H1 (cell line): ENCODE data around the gene SPATA6L. TPM values are rescaled to one million over a fixed set of nuclear protein-coding genes. Genes with fewer than 3 reads are reported as not detected.

Experiments used
- CTCF ChIA-PET: fragments of 300-600 bp; sonication (Branson Sonifier 250); formaldehyde crosslinking; loops from one replicate; lab custom pipeline; 2021; ENCODE audit not compliant: partially characterized antibody; lab: Charles Lee
- POLR2A ChIA-PET: fragments of 300-600 bp; sonication (Branson Sonifier 250); formaldehyde crosslinking; loops from one replicate; lab custom pipeline; 2021; ENCODE audit warnings: inconsistent platforms; ENCODE audit not compliant: partially characterized antibody; lab: Charles Lee
- DNase-seq, 2 experiments: peaks; one replicate each; pipeline versions ENCODE4 v3.0.0 to v3.0.0-alpha.2; 2010 to 2022; ENCODE audit warnings: low spot score in 2 of 2, low read depth in 1 of 2, mixed read lengths in 1 of 2
- FAIRE-seq: peaks from 2 replicates; lab custom pipeline; 2011; peaks lifted over from hg19 to GRCh38; lab: Jason Lieb, UNC
- H2AFZ ChIP-seq: 2 replicates; pipeline ENCODE4 v1.8.1; 2012; ENCODE audit warnings: low read length, inconsistent platforms
- H2AK5ac ChIP-seq: 2 replicates; pipeline ENCODE4 v1.6.1; 2013; ENCODE audit warnings: low read depth, low read length
- H2BK120ac ChIP-seq: replicated peaks from 2 replicates; pipeline ENCODE3; 2013; ENCODE audit warnings: low read depth, low read length, inconsistent platforms
- H2BK12ac ChIP-seq: 2 replicates; pipeline ENCODE4 v1.6.1; 2013; ENCODE audit warnings: low read depth, low read length
- H2BK15ac ChIP-seq: 2 replicates; pipeline ENCODE4 v1.6.1; 2013; ENCODE audit warnings: low read length
- H2BK20ac ChIP-seq: 2 replicates; pipeline ENCODE4 v1.6.1; 2013; ENCODE audit warnings: low read length
- H2BK5ac ChIP-seq: 2 replicates; pipeline ENCODE4 v1.6.1; 2013; ENCODE audit warnings: low read depth, low read length
- H3K14ac ChIP-seq: 2 replicates; pipeline ENCODE4 v1.6.1; 2013; ENCODE audit warnings: inconsistent platforms; ENCODE audit not compliant: insufficient read length
- H3K18ac ChIP-seq: 2 replicates; pipeline ENCODE4 v1.6.1; 2013; ENCODE audit warnings: low read length; ENCODE audit errors: extremely low read depth
- H3K23ac ChIP-seq: 2 replicates; pipeline ENCODE4 v1.6.1; 2013; ENCODE audit warnings: inconsistent platforms; ENCODE audit not compliant: insufficient read length
- H3K23me2 ChIP-seq: 2 replicates; pipeline ENCODE4 v1.6.1; 2013; ENCODE audit warnings: low read depth, low read length
- H3K27ac ChIP-seq: 2 replicates; pipeline ENCODE4 v1.6.1; 2011; ENCODE audit warnings: low read depth, low read length, inconsistent platforms
- H3K27me3 ChIP-seq, 4 experiments: replicated peaks in 1 of 4; 1 replicate in 1 of 4; 2 replicates in 3 of 4; pipeline versions ENCODE4 v1.6.1 to v1.8.1; 2011 to 2013; ENCODE audit warnings: low read length in 3 of 4, mild to moderate bottlenecking in 3 of 4, inconsistent platforms in 2 of 4, mixed read lengths in 2 of 4, moderate library complexity in 1 of 4; ENCODE audit not compliant: control insufficient read depth in 3 of 4, insufficient read depth in 3 of 4; ENCODE audit errors: extremely low read depth in 1 of 4
- H3K36me3 ChIP-seq, 4 experiments: 2 replicates each; pipeline versions ENCODE4 v1.6.1 to v1.8.1; 2011 to 2013; ENCODE audit warnings: mild to moderate bottlenecking in 4 of 4, low read length in 3 of 4, moderate library complexity in 2 of 4, control low read depth in 1 of 4, inconsistent platforms in 1 of 4; ENCODE audit not compliant: insufficient read depth in 4 of 4, control insufficient read depth in 2 of 4
- H3K4ac ChIP-seq: replicated peaks from 2 replicates; pipeline ENCODE3; 2013; ENCODE audit warnings: low read length, low read depth, mixed read lengths, inconsistent platforms; ENCODE audit not compliant: insufficient read length
- H3K4me1 ChIP-seq, 4 experiments: replicated peaks in 1 of 4; 1 replicate in 1 of 4; 2 replicates in 3 of 4; pipeline versions ENCODE4 v1.6.1 to v1.8.1; 2011 to 2013; ENCODE audit warnings: low read length in 3 of 4, inconsistent platforms in 2 of 4, mixed read lengths in 1 of 4; ENCODE audit not compliant: insufficient read depth in 4 of 4, control insufficient read depth in 3 of 4
- H3K4me2 ChIP-seq, 2 experiments: 2 replicates each; pipeline versions ENCODE4 v1.6.1 to v1.8.1; 2011 to 2013; ENCODE audit warnings: low read depth in 2 of 2, low read length in 2 of 2, control low read depth in 1 of 2, inconsistent platforms in 1 of 2, mild to moderate bottlenecking in 1 of 2; ENCODE audit not compliant: insufficient read depth in 1 of 2
- H3K4me3 ChIP-seq, 4 experiments: fragments of 200-600, 300-600 bp in 1 of 4; sonication (generic), shearing (Covaris generic), sonication (Bioruptor Twin) in 1 of 4; 2 replicates each; pipeline versions ENCODE4 v1.5.1 to v1.8.1; 2011 to 2016; ENCODE audit warnings: low read length in 4 of 4, low read depth in 3 of 4, control low read depth in 2 of 4, inconsistent platforms in 2 of 4, mild to moderate bottlenecking in 2 of 4, mixed read lengths in 1 of 4, moderate library complexity in 1 of 4; ENCODE audit not compliant: insufficient read depth in 2 of 4; ENCODE audit errors: extremely low read depth in 1 of 4
- H3K56ac ChIP-seq: replicated peaks from 2 replicates; pipeline ENCODE3; 2013; ENCODE audit warnings: low read depth, mild to moderate bottlenecking, mixed read lengths, low read length, inconsistent platforms; ENCODE audit not compliant: insufficient read length
- H3K79me1 ChIP-seq: 2 replicates; pipeline ENCODE4 v1.6.1; 2013; ENCODE audit warnings: low read depth, low read length, control low read depth
- H3K79me2 ChIP-seq, 2 experiments: 2 replicates each; pipeline versions ENCODE4 v1.6.1 to v1.8.1; 2012 to 2013; ENCODE audit warnings: low read length in 2 of 2, mild to moderate bottlenecking in 2 of 2, inconsistent platforms in 1 of 2; ENCODE audit not compliant: insufficient read depth in 2 of 2, control insufficient read depth in 1 of 2
- H3K9ac ChIP-seq, 4 experiments: replicated peaks in 1 of 4; 1 replicate in 1 of 4; 2 replicates in 3 of 4; pipeline versions ENCODE4 v1.6.1 to v1.8.1; 2011 to 2013; ENCODE audit warnings: low read depth in 3 of 4, low read length in 3 of 4, control low read depth in 2 of 4, mild to moderate bottlenecking in 2 of 4, moderate library complexity in 2 of 4, inconsistent platforms in 1 of 4; ENCODE audit errors: extremely low read depth in 1 of 4
- H3K9me3 ChIP-seq, 2 experiments: 2 replicates each; pipeline versions ENCODE4 v1.6.1 to v1.8.1; 2012 to 2013; ENCODE audit warnings: mild to moderate bottlenecking in 2 of 2, moderate library complexity in 2 of 2, control low read depth in 1 of 2, inconsistent platforms in 1 of 2, low read depth in 1 of 2, low read length in 1 of 2, mixed read lengths in 1 of 2; ENCODE audit not compliant: insufficient read depth in 2 of 2
- H4K20me1 ChIP-seq, 2 experiments: replicated peaks in 1 of 2; 2 replicates each; pipeline versions ENCODE3 to v1.8.1; 2011 to 2013; ENCODE audit warnings: inconsistent platforms in 2 of 2, low read length in 2 of 2, mild to moderate bottlenecking in 1 of 2; ENCODE audit not compliant: insufficient read depth in 2 of 2, control insufficient read depth in 1 of 2
- H4K5ac ChIP-seq: 2 replicates; pipeline ENCODE4 v1.6.1; 2013; ENCODE audit warnings: low read length, low read depth, mixed read lengths, inconsistent platforms; ENCODE audit not compliant: insufficient read length
- H4K8ac ChIP-seq: 2 replicates; pipeline ENCODE4 v1.8.0; 2013; ENCODE audit warnings: mild to moderate bottlenecking, moderate library complexity, low read length, inconsistent platforms; ENCODE audit not compliant: insufficient read depth; ENCODE audit errors: extremely low read depth
- H4K91ac ChIP-seq: replicated peaks from 2 replicates; pipeline ENCODE3; 2013; ENCODE audit warnings: low read length, mixed read lengths, inconsistent platforms; ENCODE audit not compliant: insufficient read length
- BACH1 ChIP-seq: IDR thresholded peaks from 2 replicates; pipeline ENCODE4 v1.6.1; 2012; ENCODE audit warnings: low read length, improper control_type of control experiment
- BCL11A ChIP-seq, 2 experiments: IDR thresholded peaks; one replicate each; pipeline ENCODE4 v1.6.1; 2011; ENCODE audit warnings: low read depth in 2 of 2, low read length in 2 of 2, mild to moderate bottlenecking in 2 of 2
- E2F6 ChIP-seq: IDR thresholded peaks from 2 replicates; pipeline ENCODE4 v1.6.1; 2012; ENCODE audit warnings: inconsistent platforms
- EP300 ChIP-seq, 2 experiments: IDR thresholded peaks; 1 replicate in 1 of 2; 2 replicates in 1 of 2; pipeline ENCODE4 v1.6.1; 2011 to 2012; ENCODE audit warnings: low read depth in 2 of 2, low read length in 2 of 2, mild to moderate bottlenecking in 2 of 2, borderline replicate concordance in 1 of 2, inconsistent platforms in 1 of 2, moderate library complexity in 1 of 2
- HDAC6 ChIP-seq: IDR thresholded peaks from one replicate; pipeline ENCODE4 v1.7.1; 2012; ENCODE audit warnings: low read depth, mild to moderate bottlenecking, inconsistent platforms, low read length, moderate library complexity
- KDM1A ChIP-seq: fragments of 200-600, 300-600 bp; sonication (generic); IDR thresholded peaks from 2 replicates; pipeline ENCODE4 v1.7.1; 2016; ENCODE audit warnings: mild to moderate bottlenecking, low read length, borderline replicate concordance
- KDM4A ChIP-seq: IDR thresholded peaks from one replicate; pipeline ENCODE4 v1.7.1; 2012; ENCODE audit warnings: low read depth, mild to moderate bottlenecking, moderate library complexity, low read length, inconsistent platforms; ENCODE audit not compliant: severe bottlenecking
- RAD21 ChIP-seq, 2 experiments: IDR thresholded peaks in 1 of 2; conservative IDR thresholded peaks in 1 of 2; 2 replicates each; pipeline ENCODE4 v1.6.1; 2011; ENCODE audit warnings: low read depth in 2 of 2, low read length in 2 of 2, improper control_type of control experiment in 1 of 2, inconsistent platforms in 1 of 2, mild to moderate bottlenecking in 1 of 2, moderate library complexity in 1 of 2
- SIX5 ChIP-seq: IDR thresholded peaks from 2 replicates; pipeline ENCODE4 v1.6.1; 2011; ENCODE audit warnings: mild to moderate bottlenecking, low read depth, low read length
- TEAD4 ChIP-seq: IDR thresholded peaks from 2 replicates; pipeline ENCODE4 v1.6.1; 2012; ENCODE audit warnings: low read depth, low read length, inconsistent platforms, mixed read lengths
- WGBS, 2 experiments: shearing (Covaris generic) in 1 of 2; methylation state at CpG; one replicate each; pipeline versions ENCODE4 v1.1.6 to v1.1.7; 2013 to 2015; ENCODE audit warnings: low lambda C conversion rate in 2 of 2, mixed read lengths in 2 of 2, inconsistent platforms in 1 of 2, low coverage in 1 of 2, missing lambda C conversion rate in 1 of 2; ENCODE audit not compliant: insufficient replicate concordance in 2 of 2, insufficient coverage in 1 of 2, insufficient read length in 1 of 2; ENCODE audit errors: extremely low coverage in 1 of 2, missing lambda C conversion rate in 1 of 2; 5-methylcytosine and 5-hydroxymethylcytosine counted together
- polyA plus RNA-seq, 7 experiments: library from polyadenylated mRNA; depleted of rRNA in 3 of 7; stranded (reverse) in 5 of 7; unstranded in 2 of 7; fragments of >200 nt in 5 of 7; fragments of 200-250 nt in 2 of 7; gene quantifications; 1 replicate in 5 of 7; 2 replicates in 1 of 7; 4 replicates in 1 of 7; pipeline versions ENCODE4 v1.2.1 to v1.2.3, GENCODE V29; 2011 to 2013; ENCODE audit warnings: missing spikeins in 2 of 7, mixed read lengths in 2 of 7
- total RNA-seq: library from RNA; stranded (reverse); fragmentation: NEBNext Ultra II Directional; extraction: Animal tissue kit (Norgen Biotek cat#: 25700); gene quantifications from 2 replicates; pipeline ENCODE4 v1.2.1, GENCODE V29; 2021
- TF ChIP-seq, protein P1 (sequence below): IDR thresholded peaks from 2 replicates; pipeline ENCODE4 v1.6.1; 2012; ENCODE audit warnings: low read length, inconsistent platforms

The SPATA6L gene
- total and polyA plus RNA-seq, 2 of the 8 experiments (the other 6 are each of a cell fraction or from before 2014, with no cell fraction given): 0.57 to 1.1 TPM

- ChIA-PET POLR2A (interaction anchor here (0.6 to 1.5 kb wide), 3 partner anchors 58 to 348 kb away, joined by 3 to 4 read pairs (median 3); partner anchors contain the start of gene CDC37L1), CTCF (interaction anchor here (0.8 to 5.2 kb wide), 6 partner anchors 18 to 255 kb away, joined by 3 to 37 read pairs (median 4); no protein-coding TSS in a partner anchor)
- Histone ChIP-seq H2BK20ac (no peak overlapping the region), H3K56ac (no peak overlapping the region), H2BK12ac (peak overlapping the region; percentile 55), H3K79me2 (no peaks in the 10 kb centered on the region), H2AFZ (peak overlapping the region; percentile 89), H3K9me3 (no peaks in the 10 kb centered on the region), H4K5ac (no peak overlapping the region), H3K27ac (no peak overlapping the region), H3K79me1 (no peaks in the 10 kb centered on the region), H3K23ac (no peak overlapping the region), H4K20me1 (no peaks in the 10 kb centered on the region), H4K91ac (no peak overlapping the region), H2BK120ac (no peak overlapping the region), H2AK5ac (no peak overlapping the region), H3K9ac (no peak overlapping the region), H3K27me3 (no peaks in the 10 kb centered on the region), H3K4me1 (peaks cover 6 to 18% (median 10%) of the 10 kb centered on the region in 4 experiments), H3K18ac (no peak overlapping the region), H3K4me3 (no peak overlapping the region), H3K23me2 (no peaks in the 10 kb centered on the region), H3K4ac (no peak overlapping the region), H2BK5ac (peak overlapping the region; percentile 30; the same call in 1 of the 2 replicates), H3K36me3 (no peaks in the 10 kb centered on the region), H3K4me2 (no peak overlapping the region; a peak in 1 of 4 replicates), H4K8ac (no peak overlapping the region), H2BK15ac (no peak overlapping the region), H3K14ac (no peak overlapping the region)
- DNase-seq (no peak), FAIRE-seq (no peak)
- 61% methylated on average over 10 of the region's 10 CpGs; no CpG with 5 or more reads in 1 of the 2 experiments for WGBS, 2 experiments
- no peak for TF ChIP-seq E2F6
- TF ChIP-seq KDM4A: no peak
- TF ChIP-seq, protein P1, sequence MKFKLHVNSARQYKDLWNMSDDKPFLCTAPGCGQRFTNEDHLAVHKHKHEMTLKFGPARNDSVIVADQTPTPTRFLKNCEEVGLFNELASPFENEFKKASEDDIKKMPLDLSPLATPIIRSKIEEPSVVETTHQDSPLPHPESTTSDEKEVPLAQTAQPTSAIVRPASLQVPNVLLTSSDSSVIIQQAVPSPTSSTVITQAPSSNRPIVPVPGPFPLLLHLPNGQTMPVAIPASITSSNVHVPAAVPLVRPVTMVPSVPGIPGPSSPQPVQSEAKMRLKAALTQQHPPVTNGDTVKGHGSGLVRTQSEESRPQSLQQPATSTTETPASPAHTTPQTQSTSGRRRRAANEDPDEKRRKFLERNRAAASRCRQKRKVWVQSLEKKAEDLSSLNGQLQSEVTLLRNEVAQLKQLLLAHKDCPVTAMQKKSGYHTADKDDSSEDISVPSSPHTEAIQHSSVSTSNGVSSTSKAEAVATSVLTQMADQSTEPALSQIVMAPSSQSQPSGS: no peak
- TF ChIP-seq SIX5: no peak
- no peak for TF ChIP-seq EP300 (IDR thresholded peaks at IDR 0.05; ENCODE audit: borderline replicate concordance in 1 of 2, low read depth in 2 of 2, low read length in 2 of 2)
- TF ChIP-seq TEAD4: no peak
- no peak for TF ChIP-seq RAD21 (IDR thresholded peaks at IDR 0.05 in 1 of 2, conservative IDR thresholded peaks at IDR 0.05 in 1 of 2; ENCODE audit: low read depth in 2 of 2, low read length in 2 of 2)
- TF ChIP-seq BCL11A (IDR thresholded peaks at IDR 0.05; ENCODE audit: low read depth in 2 of 2, low read length in 2 of 2): no peak
- no peak for TF ChIP-seq KDM1A
- no peak for TF ChIP-seq HDAC6
- TF ChIP-seq BACH1: no peak
These were observed 44.3 kb downstream of the SPATA6L start for GRCh38 chr9:4622016-4622415.
